ENCODE results near the gene TLE1. TPM values are rescaled to one million over a fixed set of nuclear protein-coding genes. Genes with fewer than 3 reads are reported as not detected.

Gene TLE1
- total RNA-seq (2021; ENCODE audit: unreplicated experiment) (17.3 TPM), Bru-seq, nascent RNA (percentile 56 among the genes with signal in this experiment), BruChase-seq, experiment 1, labeled RNA remaining after a 6-hour chase (percentile 46 among the genes with signal in this experiment), BruChase-seq, experiment 2, labeled RNA remaining after a 2-hour chase (percentile 48 among the genes with signal in this experiment)
- polyA plus RNA-seq (2012) = 22.1 and 23.7 TPM in 2 replicates
- long read RNA-seq, partial matches to known transcripts = 40 of 59 reads
- long read RNA-seq, other reads (novel, unspliced or antisense) = 19 of 59 reads

GRCh38 chr9:81689343-81690175, at the start of gene TLE1:
Gene TLE1 (minus strand): TSS chr9:81689547. CDS start chr9:81688240, 1,307 bp downstream.
- Histone ChIP-seq H3K79me2 (ENCODE audit: insufficient read depth, low read length) (peaks cover 24% of the 10 kb centered on the region; the same call in 1 of the 2 replicates), H3K4me1 (ENCODE audit: control insufficient read depth in 1 of 2, insufficient read depth in 2 of 2, low read length in 2 of 2) (peaks cover 16 to 28% of the 10 kb centered on the region in 2 experiments), H3K9me3 (ENCODE audit: control insufficient read depth in 1 of 2, insufficient read depth in 1 of 2, low read depth in 1 of 2, low read length in 2 of 2) (no peaks in the 10 kb centered on the region), H3K27me3 (ENCODE audit: insufficient read depth, low read length) (no peaks in the 10 kb centered on the region), H3K9ac (ENCODE audit: low read length) (peak within 1 kb of the TSS; percentile 58), H3K9me2 (ENCODE audit: insufficient read depth) (no peaks in the 10 kb centered on the region), H3K4me3 (replicated peaks in 1 of 2; ENCODE audit: low read depth in 1 of 2, low read length in 2 of 2) (peak within 1 kb of the TSS; percentile 63 to 72), H4K20me1 (ENCODE audit: insufficient read depth) (no peaks in the 10 kb centered on the region), H3K27ac (ENCODE audit: low read depth, low read length) (peak within 1 kb of the TSS; percentile 62; the same call in 1 of the 2 replicates), H2AFZ (ENCODE audit: low read depth, low read length, poor library complexity, severe bottlenecking) (peak within 1 kb of the TSS; percentile 97), H3K4me2 (ENCODE audit: low read length) (peak within 1 kb of the TSS; percentile 95), H3K36me3 (ENCODE audit: control insufficient read depth in 1 of 2, insufficient read depth in 2 of 2, low read length in 2 of 2) (peaks cover 0 to 7% of the 10 kb centered on the region in 2 experiments; a peak in 2 of 4 replicates)
- ChIA-PET POLR2A (interaction anchor here (0.9 kb wide), 1 partner anchor 48 kb away, joined by 3 read pairs; no protein-coding TSS in a partner anchor), CTCF (interaction anchor here (1.5 to 1.6 kb wide), 2 partner anchors 158 to 167 kb away, joined by 3 to 5 read pairs; no protein-coding TSS in a partner anchor), RAD21 (ENCODE audit: low non-redundant PET in 1 of 2, low total read pairs in 2 of 2, uncharacterized antibody in 2 of 2, unreplicated experiment in 2 of 2) (interaction anchor here in 1 of 2 experiments (1.5 kb wide), 1 partner anchor 167 kb away, joined by 3 read pairs; no protein-coding TSS in a partner anchor)
- TF ChIP-seq MAX (IDR thresholded peaks at IDR 0.05) (peak; percentile 77; the same call in 1 of the 2 replicates), YY1 (IDR thresholded peaks at IDR 0.05; ENCODE audit: extremely low read depth, insufficient replicate concordance, low read depth, low read length) (peak; percentile 3), CBX3 (IDR thresholded peaks at IDR 0.05; ENCODE audit: low read depth) (0 out of 2 replicates have a peak, but pooled peaks have one; percentile 8), POLR2A (IDR thresholded peaks at IDR 0.05; ENCODE audit: borderline replicate concordance, extremely low read depth, insufficient read depth, insufficient read length) (peak; percentile 23), SP1 (IDR thresholded peaks at IDR 0.05; ENCODE audit: low read depth) (peak; percentile 84), SIN3A (IDR thresholded peaks at IDR 0.05; ENCODE audit: low read depth) (no peak), POLR2AphosphoS5 (IDR thresholded peaks at IDR 0.05; ENCODE audit: low read depth, low read length) (peak; percentile 65), REST (IDR thresholded peaks at IDR 0.05; ENCODE audit: low read depth) (no peak), JUND (IDR thresholded peaks at IDR 0.05) (no peak), TCF7L2 (IDR thresholded peaks at IDR 0.05; ENCODE audit: borderline replicate concordance, extremely low read depth, insufficient read depth, insufficient read length) (peak; percentile 45)
- no TSS peak for BruUV-seq (replicated peaks)
- intact Hi-C loops (cut with micrococcal nuclease) = loop anchor here (1.0 to 5.0 kb wide), 3 partner anchors 48 to 353 kb away; no protein-coding TSS in a partner anchor
- peak; percentile 97 for DNase-seq (ENCODE audit: low read depth, low spot score)
- peak; percentile 89 for ATAC-seq

Data from HCT116 (cell line).